ENCODE measurements around the gene ARL6IP1. TPM values are rescaled to one million over a fixed set of nuclear protein-coding genes. Genes with fewer than 3 reads are reported as not detected.

Gene ARL6IP1
- polyA plus RNA-seq (2013): 316 and 326 TPM in 2 replicates

GRCh38 chr16:18801145-18801972 is at the start of gene ARL6IP1:
TSS of gene ARL6IP1 (minus strand) at chr16:18801549. CDS start at chr16:18801466, 83 bp downstream.
- WGBS (ENCODE audit: extremely low coverage, insufficient coverage, insufficient read length): no CpG with 5 or more reads among the region's 77 CpGs
- peak within 1 kb of the TSS; percentile 98 for H3K9ac ChIP-seq (ENCODE audit: low read length)
- peak within 1 kb of the TSS; percentile 73 for H4K12ac ChIP-seq (ENCODE audit: low read depth, low read length)
- H2BK5ac ChIP-seq (ENCODE audit: low read depth, low read length, poor library complexity): peak within 1 kb of the TSS; percentile 77
- peak within 1 kb of the TSS; percentile 87 for H2AK5ac ChIP-seq (ENCODE audit: low read length)
- H3K27ac ChIP-seq (ENCODE audit: low read depth, low read length): peak within 1 kb of the TSS; percentile 89
- peak within 1 kb of the TSS; percentile 92 for H4K91ac ChIP-seq (ENCODE audit: low read depth, low read length)
- DNase-seq: peak; percentile 100
- peaks cover 5 to 7% of the 10 kb centered on the region in 2 experiments for H3K4me1 ChIP-seq (ENCODE audit: control insufficient read depth in 1 of 2, insufficient read depth in 2 of 2, low read length in 2 of 2)
- H3K79me1 ChIP-seq (ENCODE audit: low read length): peaks cover 7% of the 10 kb centered on the region
- no peaks in the 10 kb centered on the region for H3K9me3 ChIP-seq (ENCODE audit: insufficient read depth, low read depth, low read length)
- peak within 1 kb of the TSS; percentile 99 for H3K4me2 ChIP-seq (ENCODE audit: low read length)
- H3K14ac ChIP-seq (ENCODE audit: low read length): peak within 1 kb of the TSS; percentile 83
- H3K23ac ChIP-seq (ENCODE audit: low read length): no peak within 1 kb of the TSS
- peak within 1 kb of the TSS; percentile 95 for H3K4ac ChIP-seq (ENCODE audit: low read depth, low read length)
- peak within 1 kb of the TSS; percentile 62 for H2BK120ac ChIP-seq (ENCODE audit: insufficient read depth, low read length, poor library complexity)
- peak within 1 kb of the TSS; percentile 72 for H3K18ac ChIP-seq (ENCODE audit: low read length)
- peak within 1 kb of the TSS; percentile 99 for H3K4me3 ChIP-seq (ENCODE audit: low read depth, low read length)
- H3K36me3 ChIP-seq (ENCODE audit: control insufficient read depth in 1 of 2, insufficient read depth in 2 of 2, low read length in 2 of 2): peaks cover 3 to 5% of the 10 kb centered on the region in 2 experiments
- peak within 1 kb of the TSS; percentile 84 for H2AFZ ChIP-seq (ENCODE audit: insufficient read depth, low read length, poor library complexity)
- peaks cover 18% of the 10 kb centered on the region for H3K79me2 ChIP-seq (ENCODE audit: control insufficient read depth, insufficient read depth, low read length, poor library complexity)
- no peaks in the 10 kb centered on the region for H3K27me3 ChIP-seq (ENCODE audit: insufficient read depth, low read length)
- H2BK12ac ChIP-seq (ENCODE audit: low read length): no peak within 1 kb of the TSS
- H4K8ac ChIP-seq (ENCODE audit: low read depth, low read length): peak within 1 kb of the TSS; percentile 79

- H3K4me3 ChIP-seq (ENCODE audit: low read depth, low read length): no peak overlapping the region
- no peak overlapping the region for H2BK12ac ChIP-seq (ENCODE audit: low read length)
Observed at GRCh38 chr16:18846416-18846815, 45.1 kb upstream of the ARL6IP1 start.

GRCh38 chr16:18842565-18842964 is 41.2 kb upstream of the ARL6IP1 start:
- Histone ChIP-seq H2BK120ac (ENCODE audit: insufficient read depth, low read length, poor library complexity) (no peak overlapping the region), H3K4me3 (ENCODE audit: low read depth, low read length) (no peak overlapping the region), H4K8ac (ENCODE audit: low read depth, low read length) (no peak overlapping the region), H3K18ac (ENCODE audit: low read length) (no peak overlapping the region), H2BK12ac (ENCODE audit: low read length) (no peak overlapping the region), H3K9ac (ENCODE audit: low read length) (no peak overlapping the region), H4K12ac (ENCODE audit: low read depth, low read length) (no peak overlapping the region), H2BK5ac (ENCODE audit: low read depth, low read length, poor library complexity) (no peak overlapping the region), H3K27me3 (ENCODE audit: insufficient read depth, low read length) (no peaks in the 10 kb centered on the region), H3K23ac (ENCODE audit: low read length) (no peak overlapping the region), H3K79me1 (ENCODE audit: low read length) (no peaks in the 10 kb centered on the region), H3K4me2 (ENCODE audit: low read length) (no peak overlapping the region), H3K27ac (ENCODE audit: low read depth, low read length) (no peak overlapping the region), H3K14ac (ENCODE audit: low read length) (no peak overlapping the region), H3K36me3 (ENCODE audit: control insufficient read depth in 1 of 2, insufficient read depth in 2 of 2, low read length in 2 of 2) (peaks cover 17 to 44% of the 10 kb centered on the region in 2 experiments), H3K4me1 (ENCODE audit: control insufficient read depth in 1 of 2, insufficient read depth in 2 of 2, low read length in 2 of 2) (no peaks in the 10 kb centered on the region), H3K4ac (ENCODE audit: low read depth, low read length) (no peak overlapping the region), H3K79me2 (ENCODE audit: control insufficient read depth, insufficient read depth, low read length, poor library complexity) (no peaks in the 10 kb centered on the region), H2AFZ (ENCODE audit: insufficient read depth, low read length, poor library complexity) (no peak overlapping the region), H4K91ac (ENCODE audit: low read depth, low read length) (no peak overlapping the region), H2AK5ac (ENCODE audit: low read length) (no peak overlapping the region), H3K9me3 (ENCODE audit: insufficient read depth, low read depth, low read length) (no peaks in the 10 kb centered on the region)
- WGBS (ENCODE audit: extremely low coverage, insufficient coverage, insufficient read length): no CpG with 5 or more reads among the region's 6 CpGs
- no peak for DNase-seq

More at GRCh38 chr16:18846416-18846815, 45.1 kb upstream of the ARL6IP1 start:
- no peaks in the 10 kb centered on the region for H3K79me1 ChIP-seq (ENCODE audit: low read length)
- H3K4ac ChIP-seq (ENCODE audit: low read depth, low read length): no peak overlapping the region
- no peak overlapping the region for H3K23ac ChIP-seq (ENCODE audit: low read length)
- no peak overlapping the region for H2BK120ac ChIP-seq (ENCODE audit: insufficient read depth, low read length, poor library complexity)
- no peaks in the 10 kb centered on the region for H3K9me3 ChIP-seq (ENCODE audit: insufficient read depth, low read depth, low read length)
- H3K27me3 ChIP-seq (ENCODE audit: insufficient read depth, low read length): no peaks in the 10 kb centered on the region
- DNase-seq: no peak
- H3K18ac ChIP-seq (ENCODE audit: low read length): no peak overlapping the region
- H4K12ac ChIP-seq (ENCODE audit: low read depth, low read length): no peak overlapping the region
- no peaks in the 10 kb centered on the region for H3K4me1 ChIP-seq (ENCODE audit: control insufficient read depth in 1 of 2, insufficient read depth in 2 of 2, low read length in 2 of 2)
- H3K14ac ChIP-seq (ENCODE audit: low read length): no peak overlapping the region
- no peak overlapping the region for H3K4me2 ChIP-seq (ENCODE audit: low read length)
- no CpG with 5 or more reads among the region's 1 CpG for WGBS (ENCODE audit: extremely low coverage, insufficient coverage, insufficient read length)
- H3K27ac ChIP-seq (ENCODE audit: low read depth, low read length): no peak overlapping the region
- no peak overlapping the region for H4K8ac ChIP-seq (ENCODE audit: low read depth, low read length)
- H2BK5ac ChIP-seq (ENCODE audit: low read depth, low read length, poor library complexity): no peak overlapping the region
- no peak overlapping the region for H2AFZ ChIP-seq (ENCODE audit: insufficient read depth, low read length, poor library complexity)
- no peak overlapping the region for H3K9ac ChIP-seq (ENCODE audit: low read length)
- H2AK5ac ChIP-seq (ENCODE audit: low read length): no peak overlapping the region
- H4K91ac ChIP-seq (ENCODE audit: low read depth, low read length): no peak overlapping the region
- no peaks in the 10 kb centered on the region for H3K79me2 ChIP-seq (ENCODE audit: control insufficient read depth, insufficient read depth, low read length, poor library complexity)
- peaks cover 27 to 52% of the 10 kb centered on the region in 2 experiments for H3K36me3 ChIP-seq (ENCODE audit: control insufficient read depth in 1 of 2, insufficient read depth in 2 of 2, low read length in 2 of 2)

GRCh38 chr16:18841833-18842525 is 40.6 kb upstream of the ARL6IP1 start:
- Histone ChIP-seq H3K18ac (ENCODE audit: low read length) (no peak overlapping the region), H4K91ac (ENCODE audit: low read depth, low read length) (no peak overlapping the region), H4K8ac (ENCODE audit: low read depth, low read length) (no peak overlapping the region), H3K4ac (ENCODE audit: low read depth, low read length) (no peak overlapping the region), H3K4me2 (ENCODE audit: low read length) (no peak overlapping the region), H2BK12ac (ENCODE audit: low read length) (no peak overlapping the region), H3K23ac (ENCODE audit: low read length) (no peak overlapping the region), H2BK5ac (ENCODE audit: low read depth, low read length, poor library complexity) (no peak overlapping the region), H2AFZ (ENCODE audit: insufficient read depth, low read length, poor library complexity) (no peak overlapping the region), H3K79me2 (ENCODE audit: control insufficient read depth, insufficient read depth, low read length, poor library complexity) (no peaks in the 10 kb centered on the region), H3K14ac (ENCODE audit: low read length) (no peak overlapping the region), H4K12ac (ENCODE audit: low read depth, low read length) (no peak overlapping the region), H2BK120ac (ENCODE audit: insufficient read depth, low read length, poor library complexity) (no peak overlapping the region), H3K9me3 (ENCODE audit: insufficient read depth, low read depth, low read length) (no peaks in the 10 kb centered on the region), H3K27ac (ENCODE audit: low read depth, low read length) (no peak overlapping the region), H3K4me1 (ENCODE audit: control insufficient read depth in 1 of 2, insufficient read depth in 2 of 2, low read length in 2 of 2) (no peaks in the 10 kb centered on the region), H2AK5ac (ENCODE audit: low read length) (no peak overlapping the region), H3K36me3 (ENCODE audit: control insufficient read depth in 1 of 2, insufficient read depth in 2 of 2, low read length in 2 of 2) (peaks cover 15 to 45% of the 10 kb centered on the region in 2 experiments), H3K79me1 (ENCODE audit: low read length) (no peaks in the 10 kb centered on the region), H3K9ac (ENCODE audit: low read length) (no peak overlapping the region), H3K4me3 (ENCODE audit: low read depth, low read length) (no peak overlapping the region), H3K27me3 (ENCODE audit: insufficient read depth, low read length) (no peaks in the 10 kb centered on the region)
- WGBS (ENCODE audit: extremely low coverage, insufficient coverage, insufficient read length): no CpG with 5 or more reads among the region's 7 CpGs
- no peak for DNase-seq

All from trophoblast cell (in vitro differentiated cells and primary cell).